Measurements from ENCODE around the gene GTF2H4.

Gene GTF2H4

GRCh38 chr6:30882759-30883684 lies 25.0 kb upstream of the GTF2H4 start:
- Histone ChIP-seq H4K20me1 (ENCODE audit: low read depth, low read length) (no peaks in the 10 kb centered on the region), H2AFZ (ENCODE audit: low read depth, low read length, severe bottlenecking) (peak overlapping the region; percentile 83), H3K4me2 (ENCODE audit: low read depth, low read length, poor library complexity, severe bottlenecking) (peak overlapping the region; percentile 55), H3K9me3 (ENCODE audit: insufficient read depth, low read length) (no peaks in the 10 kb centered on the region), H3K9ac (ENCODE audit: low read length) (peak overlapping the region; percentile 54; the same call in 1 of the 2 replicates), H3K27ac (ENCODE audit: low read depth, low read length) (peak overlapping the region; percentile 35; the same call in 1 of the 2 replicates), H3F3A (ENCODE audit: insufficient read depth) (no peaks in the 10 kb centered on the region), H3K27me3 (ENCODE audit: low read length) (no peaks in the 10 kb centered on the region), H3K4me3 (ENCODE audit: insufficient read depth, low read length, poor library complexity, severe bottlenecking) (peak overlapping the region; percentile 6), H3K79me2 (ENCODE audit: insufficient read depth, low read length) (no peaks in the 10 kb centered on the region), H3K36me3 (ENCODE audit: low read length) (no peaks in the 10 kb centered on the region), H3K9me2 (replicated peaks; ENCODE audit: insufficient read depth, low read length) (no peaks in the 10 kb centered on the region)
- TF ChIP-seq CTCF (IDR thresholded peaks at IDR 0.05; ENCODE audit: insufficient read depth, low read length, poor library complexity, severe bottlenecking) (no peak), EZH2phosphoT487 (conservative IDR thresholded peaks at IDR 0.05; ENCODE audit: low read length) (no peak)

DNA sequence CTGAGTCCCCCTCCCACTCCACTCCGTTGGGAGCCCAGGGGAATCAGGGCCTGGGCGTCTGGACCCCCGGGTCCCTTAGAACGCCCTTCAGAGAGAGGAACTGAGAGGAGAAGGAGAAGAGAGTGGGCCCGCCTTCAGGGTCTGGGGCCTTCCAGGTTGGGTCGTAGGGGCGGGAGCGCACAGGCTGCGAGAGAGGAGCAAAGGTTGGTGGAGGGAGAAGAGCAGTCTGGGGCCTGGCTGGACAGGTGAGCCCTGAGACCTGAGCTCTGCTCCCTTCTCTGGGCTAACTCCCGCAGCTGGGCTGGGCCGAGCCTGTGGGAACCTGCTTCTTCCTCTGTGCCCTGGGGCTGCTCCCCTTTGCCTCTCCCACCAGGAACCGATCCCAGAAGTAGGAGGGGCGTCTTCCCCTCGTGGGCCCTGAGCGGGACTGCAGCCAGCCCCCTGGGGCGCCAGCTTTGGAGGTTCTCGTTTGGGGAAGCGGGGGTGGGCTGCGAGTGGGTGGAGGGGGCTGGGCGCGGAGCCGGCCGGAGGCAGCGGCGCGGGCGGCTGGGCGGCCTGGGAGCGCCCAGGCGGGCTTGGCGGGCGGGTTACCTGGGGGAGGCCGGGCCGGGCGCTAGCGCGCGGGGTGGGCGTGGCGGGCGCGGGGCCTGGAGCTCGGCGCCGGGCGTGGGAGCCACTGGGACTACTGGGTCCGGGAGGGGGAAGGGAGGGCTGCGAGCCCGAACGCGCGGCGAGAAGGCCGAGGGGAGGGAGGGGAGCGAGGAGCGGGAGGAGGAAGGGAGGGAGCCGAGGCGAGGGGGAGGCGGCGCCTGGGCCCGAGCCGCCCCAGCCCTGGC lies 24.1 kb upstream of the GTF2H4 start, which contains the start of gene DDR1:
DDR1 (plus strand) TSS at position 835 of the 836 bp plus-strand sequence. CDS start 4,211 bp downstream, outside the sequence.
- Histone ChIP-seq H3K4me2 (ENCODE audit: low read depth, low read length, poor library complexity, severe bottlenecking) (peak within 1 kb of the TSS; percentile 55), H3K27me3 (ENCODE audit: low read length) (no peaks in the 10 kb centered on the region), H2AFZ (ENCODE audit: low read depth, low read length, severe bottlenecking) (peak within 1 kb of the TSS; percentile 83), H3F3A (ENCODE audit: insufficient read depth) (no peaks in the 10 kb centered on the region), H3K27ac (ENCODE audit: low read depth, low read length) (peak within 1 kb of the TSS; percentile 35; the same call in 1 of the 2 replicates), H3K36me3 (ENCODE audit: low read length) (no peaks in the 10 kb centered on the region), H3K9me2 (replicated peaks; ENCODE audit: insufficient read depth, low read length) (no peaks in the 10 kb centered on the region), H3K9ac (ENCODE audit: low read length) (peak within 1 kb of the TSS; percentile 54), H3K4me3 (ENCODE audit: insufficient read depth, low read length, poor library complexity, severe bottlenecking) (peak within 1 kb of the TSS; percentile 55), H3K79me2 (ENCODE audit: insufficient read depth, low read length) (no peaks in the 10 kb centered on the region), H3K9me3 (ENCODE audit: insufficient read depth, low read length) (no peaks in the 10 kb centered on the region), H4K20me1 (ENCODE audit: low read depth, low read length) (no peaks in the 10 kb centered on the region)
- TF ChIP-seq EZH2phosphoT487 (conservative IDR thresholded peaks at IDR 0.05; ENCODE audit: low read length) (no peak), CTCF (IDR thresholded peaks at IDR 0.05; ENCODE audit: insufficient read depth, low read length, poor library complexity, severe bottlenecking) (no peak)

GRCh38 chr6:30884521-30885480 lies 23.2 kb upstream of the GTF2H4 start:
- Histone ChIP-seq H3K36me3 (ENCODE audit: low read length) (no peaks in the 10 kb centered on the region), H3K4me2 (ENCODE audit: low read depth, low read length, poor library complexity, severe bottlenecking) (peak overlapping the region; percentile 55), H3K27me3 (ENCODE audit: low read length) (no peaks in the 10 kb centered on the region), H3K9me2 (replicated peaks; ENCODE audit: insufficient read depth, low read length) (no peaks in the 10 kb centered on the region), H3K4me3 (ENCODE audit: insufficient read depth, low read length, poor library complexity, severe bottlenecking) (peak overlapping the region; percentile 55), H4K20me1 (ENCODE audit: low read depth, low read length) (no peaks in the 10 kb centered on the region), H2AFZ (ENCODE audit: low read depth, low read length, severe bottlenecking) (peak overlapping the region; percentile 83), H3K79me2 (ENCODE audit: insufficient read depth, low read length) (no peaks in the 10 kb centered on the region), H3K9me3 (ENCODE audit: insufficient read depth, low read length) (no peaks in the 10 kb centered on the region), H3K9ac (ENCODE audit: low read length) (peak overlapping the region; percentile 54), H3K27ac (ENCODE audit: low read depth, low read length) (no peak overlapping the region), H3F3A (ENCODE audit: insufficient read depth) (no peaks in the 10 kb centered on the region)
- no peak for TF ChIP-seq EZH2phosphoT487 (conservative IDR thresholded peaks at IDR 0.05; ENCODE audit: low read length)
- no peak for TF ChIP-seq CTCF (IDR thresholded peaks at IDR 0.05; ENCODE audit: insufficient read depth, low read length, poor library complexity, severe bottlenecking)

Measured in SU-DHL-6 (cell line).